GM23248 (cell line): ENCODE data around the gene CAMK2B. TPM values are rescaled to one million over a fixed set of nuclear protein-coding genes. Genes with fewer than 3 reads are reported as not detected.
A peak's percentile ranks its signal among the peaks of the same experiment; 100 is the strongest.

Experiments used
- DNase-seq: peaks from one replicate; pipeline ENCODE4 v3.0.0-alpha.2; 2015
- H2AFZ ChIP-seq: fragments of 200-600 bp; sonication (generic); 2 replicates; pipeline ENCODE4 v1.6.1; 2016; ENCODE audit warnings: antibody characterized with exemption
- H3F3A ChIP-seq: fragments of 200-600 bp; sonication (generic); 2 replicates; pipeline ENCODE4 v1.6.1; 2016; ENCODE audit warnings: mild to moderate bottlenecking, antibody characterized with exemption, mixed run types; ENCODE audit not compliant: insufficient read depth
- H3K27ac ChIP-seq: fragments of 200-600 bp; sonication (generic); 2 replicates; pipeline ENCODE4 v1.5.1; 2016; ENCODE audit warnings: mild to moderate bottlenecking
- H3K27me3 ChIP-seq: fragments of 200-600 bp; sonication (generic); replicated peaks from 2 replicates; pipeline ENCODE4 v1.6.1; 2016; ENCODE audit warnings: mild to moderate bottlenecking; ENCODE audit not compliant: insufficient read depth
- H3K36me3 ChIP-seq: fragments of 200-600 bp; sonication (generic); 2 replicates; pipeline ENCODE4 v1.6.1; 2016; ENCODE audit warnings: low read depth, mild to moderate bottlenecking
- H3K4me1 ChIP-seq: fragments of 200-600 bp; sonication (generic); 2 replicates; pipeline ENCODE4 v1.6.1; 2016; ENCODE audit warnings: mild to moderate bottlenecking; ENCODE audit not compliant: insufficient read depth
- H3K4me2 ChIP-seq: fragments of 200-600 bp; sonication (generic); one replicate; pipeline ENCODE4 v1.6.1; 2016; ENCODE audit warnings: mild to moderate bottlenecking; ENCODE audit not compliant: unreplicated experiment
- H3K4me3 ChIP-seq: fragments of 200-600 bp; sonication (generic); 2 replicates; pipeline ENCODE4 v1.5.1; 2016; ENCODE audit warnings: mild to moderate bottlenecking
- H3K79me2 ChIP-seq: fragments of 200-600 bp; sonication (generic); 2 replicates; pipeline ENCODE4 v1.6.1; 2016; ENCODE audit warnings: mild to moderate bottlenecking; ENCODE audit not compliant: insufficient read depth
- H3K9ac ChIP-seq: fragments of 200-600 bp; sonication (generic); 2 replicates; pipeline ENCODE4 v1.6.1; 2016; ENCODE audit warnings: mild to moderate bottlenecking
- H3K9me2 ChIP-seq: fragments of 200-600 bp; sonication (generic); 2 replicates; pipeline ENCODE4 v1.6.1; 2016; ENCODE audit warnings: mixed run types, mild to moderate bottlenecking, moderate library complexity; ENCODE audit not compliant: insufficient read depth
- H3K9me3 ChIP-seq: fragments of 200-600 bp; sonication (generic); one replicate; pipeline ENCODE4 v1.6.1; 2017; ENCODE audit warnings: low read depth
- H4K20me1 ChIP-seq: fragments of 200-600 bp; sonication (generic); 2 replicates; pipeline ENCODE4 v1.6.0; 2016; ENCODE audit not compliant: insufficient read depth
- EZH2 ChIP-seq: fragments of 200-600 bp; sonication (generic); IDR thresholded peaks from 2 replicates; pipeline ENCODE4 v1.6.1; 2018; ENCODE audit warnings: antibody characterized with exemption, mild to moderate bottlenecking; ENCODE audit not compliant: insufficient read depth, poor library complexity, severe bottlenecking
- EZH2phosphoT487 ChIP-seq: fragments of 200-600 bp; sonication (generic); IDR thresholded peaks from 2 replicates; pipeline ENCODE4 v1.6.1; 2018; ENCODE audit warnings: antibody characterized with exemption, moderate library complexity, mild to moderate bottlenecking, low read depth; ENCODE audit not compliant: insufficient read depth
- WGBS, 2 experiments: methylation state at CpG; one replicate each; pipeline ENCODE4 v1.1.6; 2015 to 2017; ENCODE audit warnings: low lambda C conversion rate in 2 of 2, low coverage in 1 of 2; ENCODE audit errors: missing lambda C conversion rate in 2 of 2; 5-methylcytosine and 5-hydroxymethylcytosine counted together
- in situ Hi-C: fragments of 300-500 bp; cut with MboI; formaldehyde crosslinking; loops from 2 replicates; pipeline ENCODE4 v1.15.0; 2020
- polyA plus RNA-seq: library from polyadenylated mRNA; unstranded; fragments of >200 nt; fragmentation: Nextera tagmentation; extraction: Ambion mirVana; gene quantifications from 2 replicates; pipeline ENCODE4 v1.2.1, GENCODE V29; 2016
- total RNA-seq: library from RNA; depleted of rRNA; stranded (reverse); fragments of >200 nt; shearing (Covaris generic); gene quantifications from 2 replicates; pipeline ENCODE4 v1.2.3, GENCODE V29; 2014

Gene CAMK2B
- total and polyA plus RNA-seq, 2 experiments from 2014 or later: 0.78 to 2.5 TPM

DNA sequence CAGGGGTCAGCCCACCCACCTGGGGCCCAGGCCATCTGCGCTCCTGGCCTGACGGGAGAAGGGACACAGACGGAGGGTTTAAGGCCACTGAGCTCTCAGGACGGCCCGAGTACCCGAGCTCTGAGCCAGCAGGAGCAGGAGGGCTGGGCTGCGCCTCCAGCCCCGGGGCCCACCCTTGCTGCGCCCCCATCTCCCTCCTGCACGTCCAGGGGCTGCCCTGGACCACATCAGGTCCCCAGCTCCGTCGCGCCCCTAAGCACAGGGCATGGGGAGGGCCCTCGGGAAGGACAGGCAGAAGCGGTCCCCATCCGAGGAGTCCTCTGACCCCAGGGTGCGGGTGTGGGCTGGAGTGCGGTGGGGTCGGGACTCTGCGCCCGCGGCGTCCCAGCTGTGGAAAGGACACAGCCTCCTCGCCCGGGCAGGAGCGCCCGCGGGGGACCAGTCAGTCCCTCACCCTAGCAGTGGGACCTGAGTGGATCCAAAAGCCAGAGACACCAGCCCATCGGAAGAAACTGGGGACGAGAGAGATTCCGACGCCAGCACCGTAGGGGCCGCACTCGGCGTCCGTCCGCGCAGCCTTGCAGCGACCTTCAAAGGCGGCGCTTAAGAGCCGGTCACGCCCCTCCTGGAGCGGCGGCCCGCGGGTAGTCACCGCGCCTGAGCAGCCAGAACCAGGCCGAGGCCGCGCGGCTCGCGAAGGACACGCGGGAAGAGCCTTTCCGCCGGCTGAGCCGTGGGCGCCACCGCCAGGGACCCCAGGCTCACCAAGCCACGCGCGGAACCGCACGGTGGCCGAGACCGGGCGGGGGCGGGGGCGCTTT, 15.9 kb downstream of the CAMK2B start:
- no peak overlapping the region for H3K27ac ChIP-seq
- H3K4me2 ChIP-seq: peak overlapping the region; percentile 96
- no peaks in the 10 kb centered on the region; the same call in 1 of the 2 replicates for H3F3A ChIP-seq
- DNase-seq: peak; percentile 88
- in situ Hi-C loops: no loop called here
- no peaks in the 10 kb centered on the region for H3K9me2 ChIP-seq
- H3K9ac ChIP-seq: peak overlapping the region; percentile 78
- TF ChIP-seq EZH2 (no peak), EZH2phosphoT487 (no peak)
- H2AFZ ChIP-seq: peak overlapping the region; percentile 91
- no peaks in the 10 kb centered on the region for H4K20me1 ChIP-seq
- H3K27me3 ChIP-seq: no peaks in the 10 kb centered on the region
- no peaks in the 10 kb centered on the region for H3K79me2 ChIP-seq
- H3K4me3 ChIP-seq: peak overlapping the region; percentile 69
- H3K9me3 ChIP-seq: no peaks in the 10 kb centered on the region
- no peaks in the 10 kb centered on the region for H3K4me1 ChIP-seq
- no peaks in the 10 kb centered on the region for H3K36me3 ChIP-seq
- 19 to 22% methylated on average over 58 to 63 of the region's 73 CpGs for WGBS, 2 experiments

DNA sequence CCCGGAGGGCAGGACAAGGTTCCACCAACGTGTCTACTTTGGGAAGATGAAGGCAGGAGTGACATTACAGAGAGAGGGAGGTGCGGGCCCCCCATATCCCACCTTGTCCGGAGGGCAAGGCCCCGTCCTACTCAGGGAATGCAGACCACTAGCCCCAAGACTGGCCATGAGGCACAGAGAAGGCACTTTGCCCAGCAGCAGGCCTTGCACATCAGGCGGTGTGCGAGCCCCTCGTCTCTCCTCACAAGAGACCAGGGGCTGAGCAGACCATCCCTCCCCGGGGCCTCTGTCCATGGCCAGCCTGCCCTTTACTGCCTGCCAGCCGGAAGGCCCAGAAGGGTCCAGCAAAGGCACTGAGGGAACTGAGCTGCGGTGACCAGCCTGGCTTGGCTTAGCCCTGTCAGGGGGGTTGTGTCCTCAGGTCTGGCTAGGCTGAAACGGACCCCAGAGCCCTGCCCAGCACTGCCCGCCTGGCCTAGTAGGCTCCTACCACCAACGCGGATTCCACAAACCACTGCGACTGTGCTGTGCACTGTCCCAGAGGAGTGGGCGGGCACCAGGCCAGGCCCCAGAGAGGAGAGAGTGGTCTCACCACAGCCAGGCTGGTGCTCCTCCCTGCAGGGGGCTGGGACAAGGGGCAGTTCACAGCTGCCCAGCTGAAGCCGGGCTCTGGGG, 16.7 kb downstream of the CAMK2B start:
- TF ChIP-seq EZH2 (no peak), EZH2phosphoT487 (no peak)
- H3K4me3 ChIP-seq: no peak overlapping the region
- H4K20me1 ChIP-seq: no peaks in the 10 kb centered on the region
- no peak overlapping the region; the same call in 1 of the 2 replicates for H2AFZ ChIP-seq
- H3F3A ChIP-seq: no peaks in the 10 kb centered on the region; the same call in 1 of the 2 replicates
- in situ Hi-C loops: no loop called here
- no peaks in the 10 kb centered on the region for H3K9me2 ChIP-seq
- no peak for DNase-seq
- 87 to 93% methylated on average over 17 to 18 of the region's 18 CpGs for WGBS, 2 experiments
- no peaks in the 10 kb centered on the region for H3K9me3 ChIP-seq
- H3K36me3 ChIP-seq: no peaks in the 10 kb centered on the region
- H3K27me3 ChIP-seq: no peaks in the 10 kb centered on the region
- H3K79me2 ChIP-seq: no peaks in the 10 kb centered on the region
- no peaks in the 10 kb centered on the region for H3K4me1 ChIP-seq
- H3K4me2 ChIP-seq: no peak overlapping the region
- no peak overlapping the region for H3K9ac ChIP-seq
- no peak overlapping the region for H3K27ac ChIP-seq

DNA sequence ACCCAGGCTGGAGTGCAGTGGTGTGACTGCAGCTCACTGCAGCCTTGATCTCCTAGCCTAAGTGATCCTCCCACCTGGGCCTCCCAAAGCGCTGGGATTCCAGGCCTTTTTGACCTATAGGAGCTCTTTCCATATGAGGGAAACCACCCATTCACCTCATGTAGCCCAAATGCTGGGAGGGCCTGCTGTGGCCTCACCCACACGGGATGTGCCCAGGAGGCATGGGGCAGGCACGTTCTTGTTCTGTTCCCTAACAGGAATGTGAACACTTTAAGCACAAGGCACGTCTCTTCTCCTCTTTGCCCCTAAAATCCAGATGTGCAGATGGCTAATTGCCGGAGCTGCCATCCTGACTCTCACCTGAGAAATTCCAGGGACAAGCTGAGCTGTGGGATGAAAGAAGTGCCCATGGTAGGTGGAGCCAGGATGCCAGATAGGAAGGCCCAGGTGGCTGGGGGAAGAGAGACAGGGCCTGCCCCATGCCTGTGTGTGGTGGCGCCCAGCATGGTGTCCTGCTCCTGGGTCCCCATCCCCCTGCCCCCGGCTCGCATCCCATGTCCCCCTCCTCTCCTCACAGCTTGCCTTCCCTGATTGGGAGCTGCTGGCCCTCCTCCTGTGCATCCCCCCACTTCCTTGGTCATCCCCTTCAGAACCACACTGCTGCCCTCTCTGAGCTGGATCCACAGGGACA, 17.3 kb downstream of the CAMK2B start:
- no peak overlapping the region for H3K9ac ChIP-seq
- H3K4me1 ChIP-seq: no peaks in the 10 kb centered on the region
- H3K9me3 ChIP-seq: no peaks in the 10 kb centered on the region
- H3K36me3 ChIP-seq: no peaks in the 10 kb centered on the region
- H4K20me1 ChIP-seq: no peaks in the 10 kb centered on the region
- H3K27me3 ChIP-seq: no peaks in the 10 kb centered on the region
- in situ Hi-C loops: no loop called here
- WGBS, 2 experiments: 75 to 78% methylated on average over 5 to 8 of the region's 8 CpGs
- no peaks in the 10 kb centered on the region for H3K79me2 ChIP-seq
- DNase-seq: no peak
- H3F3A ChIP-seq: no peaks in the 10 kb centered on the region; the same call in 1 of the 2 replicates
- H3K4me3 ChIP-seq: no peak overlapping the region
- no peak overlapping the region for H3K27ac ChIP-seq
- H3K9me2 ChIP-seq: no peaks in the 10 kb centered on the region
- H3K4me2 ChIP-seq: no peak overlapping the region
- no peak for TF ChIP-seq EZH2phosphoT487
- no peak for TF ChIP-seq EZH2
- H2AFZ ChIP-seq: no peak overlapping the region

DNA sequence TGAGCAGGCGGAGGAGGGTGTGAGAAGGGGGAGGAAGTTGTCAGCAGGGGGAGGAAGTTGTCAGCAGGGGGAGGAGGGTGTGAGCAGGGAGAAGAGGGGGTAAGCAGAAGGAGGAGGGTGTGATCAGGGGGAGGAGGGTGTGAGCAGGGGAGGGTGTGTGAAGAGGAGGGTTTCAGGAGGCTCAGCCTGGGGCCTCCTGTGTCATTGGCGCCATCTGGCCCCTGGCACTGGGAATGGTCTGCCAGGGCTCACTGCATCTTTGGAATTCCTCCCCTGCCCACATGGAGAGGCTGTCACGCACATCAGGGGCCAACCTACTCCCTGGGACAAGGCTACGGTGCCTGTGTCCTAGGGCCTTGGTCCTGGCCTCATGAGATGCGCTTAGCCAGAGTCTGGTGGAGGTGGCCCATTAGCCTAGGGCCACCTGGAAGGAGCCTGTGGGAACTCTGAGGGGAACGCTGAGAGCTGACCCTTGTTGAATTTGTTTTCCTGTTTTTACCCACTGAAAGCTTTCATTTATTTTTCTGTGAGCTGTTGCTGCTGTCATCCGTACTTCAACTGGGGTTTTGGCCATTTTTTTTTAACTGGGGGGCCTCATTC, 18.0 kb downstream of the CAMK2B start:
- 78 to 79% methylated on average over 6 to 7 of the region's 7 CpGs for WGBS, 2 experiments
- peak; percentile 63 for DNase-seq
- Histone ChIP-seq H3K9me3 (no peaks in the 10 kb centered on the region), H3F3A (no peaks in the 10 kb centered on the region; the same call in 1 of the 2 replicates), H4K20me1 (no peaks in the 10 kb centered on the region), H2AFZ (no peak overlapping the region), H3K4me2 (no peak overlapping the region), H3K27me3 (no peaks in the 10 kb centered on the region), H3K4me1 (no peaks in the 10 kb centered on the region), H3K4me3 (no peak overlapping the region), H3K79me2 (no peaks in the 10 kb centered on the region), H3K9me2 (no peaks in the 10 kb centered on the region), H3K9ac (no peak overlapping the region), H3K27ac (no peak overlapping the region), H3K36me3 (no peaks in the 10 kb centered on the region)
- in situ Hi-C loops: no loop called here
- TF ChIP-seq EZH2phosphoT487 (no peak), EZH2 (no peak)
